Right ventricle myocardium superior (tissue), 1 donor: ENCODE results near the gene XRCC1. TPM values are rescaled to one million over a fixed set of nuclear protein-coding genes. Genes with fewer than 3 reads are reported as not detected.

ENCODE experiments used
- ATAC-seq: fragments of 200-7000 bp; cut with Tn5 transposase; one replicate; pipeline ENCODE4 v1.9.1; 2020; ENCODE audit warnings: mild to moderate bottlenecking; ENCODE audit not compliant: poor library complexity
- DNase-seq: peaks from one replicate; pipeline ENCODE4 v3.0.0-alpha.2; 2020
- intact Hi-C: fragments of 100-400 bp; cut with DNase I; formaldehyde crosslinking; loops from one replicate; pipeline ENCODE4 v1.11.2; 2022
- total RNA-seq: library from RNA; stranded (reverse); fragmentation: NEBNext Ultra II Directional; extraction: Animal tissue kit (Norgen Biotek cat#: 25700); gene quantifications from one replicate; pipeline ENCODE4 v1.2.1, GENCODE V29; 2021
- donor health status: DM: no; HTN: yes; CAD: no; lungs with severe emphysema.

The XRCC1 gene
- total RNA-seq, 1 donor from 2014 or later: 12.4 TPM

DNA sequence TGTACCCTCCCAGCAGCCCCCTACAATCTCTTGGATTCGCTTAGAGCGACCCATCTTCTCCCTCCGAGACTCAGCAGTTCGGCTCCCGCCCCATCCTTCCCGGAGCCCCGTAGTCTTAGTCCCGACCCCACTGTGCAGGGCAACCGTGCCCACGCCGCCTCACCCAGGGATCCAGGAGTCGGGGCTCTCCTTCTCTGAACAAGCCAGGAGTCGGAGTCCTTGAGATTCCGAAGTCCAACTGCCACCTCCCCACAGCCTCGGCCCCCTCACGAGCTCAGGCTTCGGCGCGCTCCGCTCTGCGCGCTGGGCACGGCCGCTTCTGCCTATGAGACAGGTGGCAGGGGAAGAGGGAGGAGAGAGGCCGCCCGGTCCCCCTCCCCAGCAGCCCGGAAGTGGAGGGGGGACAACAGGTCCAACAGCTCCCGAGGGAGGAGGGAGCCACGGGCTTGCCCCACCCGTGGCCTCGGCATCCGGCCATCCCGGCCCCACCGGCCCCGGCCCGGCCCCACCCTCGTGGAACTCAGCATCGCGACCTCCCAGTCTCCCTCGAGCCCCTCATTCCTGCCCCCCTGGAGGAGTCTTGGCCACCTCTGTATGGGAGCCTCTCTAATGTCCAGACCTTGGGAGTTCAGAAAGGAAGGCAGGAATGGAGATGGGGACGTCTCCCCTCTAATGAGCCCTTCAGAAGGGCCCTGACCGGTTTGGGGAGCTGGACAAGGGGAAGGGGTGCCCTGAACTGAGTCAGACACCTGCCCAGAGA, 70.7 kb downstream of the XRCC1 start, which contains the start of gene PHLDB3:
Gene PHLDB3, minus strand, starts transcription at position 321 of the 760 bp plus-strand sequence. CDS start 628 bp downstream, outside the sequence.
- intact Hi-C loops: loop anchor here (5.0 kb wide), 1 partner anchor 42 kb away; no protein-coding TSS in a partner anchor
- peak; percentile 42 for ATAC-seq
- DNase-seq: peak; percentile 47

- intact Hi-C loops: loop anchor here (5.0 kb wide), 1 partner anchor 41 kb away; no protein-coding TSS in a partner anchor
- DNase-seq: peak; percentile 99
Measured at GRCh38 chr19:43503501-43504425, 71.6 kb downstream of the XRCC1 start.

GRCh38 chr19:43502419-43502976, 72.8 kb downstream of the XRCC1 start:
- DNase-seq (no peak), ATAC-seq (no peak)
- intact Hi-C loops: loop anchor here (5.0 kb wide), 1 partner anchor 40 kb away; no protein-coding TSS in a partner anchor

More at GRCh38 chr19:43503501-43504425, 71.6 kb downstream of the XRCC1 start:
- peak; percentile 99 for ATAC-seq

DNA sequence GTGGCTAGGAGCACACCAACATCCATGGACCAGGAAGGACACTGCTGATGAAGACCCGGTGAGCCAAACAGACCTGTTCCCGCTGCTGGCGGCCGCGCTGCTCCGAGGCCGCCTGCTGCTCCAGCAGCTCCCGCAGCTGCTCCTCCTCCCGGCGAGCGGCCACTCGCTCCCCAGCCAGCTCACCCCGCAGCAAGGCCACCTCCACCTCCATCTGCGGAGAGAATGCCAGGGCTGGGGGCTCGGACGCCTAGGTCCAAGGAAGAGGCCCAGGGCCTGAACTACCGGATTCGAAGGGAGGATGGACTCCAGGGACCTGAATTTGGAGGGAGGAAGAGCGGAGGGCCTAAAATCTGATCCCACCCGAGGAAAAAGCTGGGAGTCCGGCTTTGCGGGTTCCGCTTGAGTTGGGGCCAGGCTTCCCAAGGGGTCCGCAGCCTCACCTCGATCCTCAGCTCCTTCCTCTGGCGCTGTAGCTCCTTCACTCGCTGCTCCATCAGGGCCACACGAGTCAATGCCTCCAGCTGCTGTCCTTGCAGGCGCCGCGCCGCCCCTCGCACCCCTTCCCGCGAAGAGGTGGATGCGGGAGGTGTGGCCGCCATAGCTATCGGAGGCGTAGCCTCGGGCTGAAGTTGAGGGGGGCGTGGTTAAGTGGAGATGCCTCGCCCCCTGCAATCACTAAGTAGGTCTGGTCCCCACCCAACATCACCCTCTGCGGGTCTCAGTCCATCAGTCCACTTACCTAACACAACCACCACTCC, 73.5 kb downstream of the XRCC1 start:
- intact Hi-C loops: loop anchor here (5.0 kb wide), 1 partner anchor 40 kb away; no protein-coding TSS in a partner anchor
- DNase-seq: no peak
- no peak for ATAC-seq

DNA sequence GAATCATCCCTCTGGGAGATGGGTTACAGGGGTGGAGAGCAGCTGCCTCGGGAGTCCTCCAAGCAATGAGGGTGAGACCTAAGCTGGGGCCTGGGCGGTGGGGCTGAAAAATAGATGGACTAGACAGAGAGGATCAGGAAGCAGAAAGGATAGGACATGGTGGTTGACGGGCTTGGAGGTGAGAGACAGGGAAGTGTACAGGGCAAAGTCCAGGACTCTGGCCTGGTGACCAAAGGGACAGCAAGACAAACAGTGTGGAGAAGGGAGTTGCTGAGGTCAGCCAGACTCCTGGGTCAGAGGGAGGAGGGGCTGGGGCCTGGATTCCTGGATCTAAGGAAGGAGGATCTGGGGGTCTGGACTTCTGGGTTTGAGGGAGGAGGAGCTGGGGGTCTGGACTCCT, 76.3 kb downstream of the XRCC1 start:
- DNase-seq (no peak), ATAC-seq (no peak)
- intact Hi-C loops: no loop called here

GRCh38 chr19:43498233-43498842, 77.0 kb downstream of the XRCC1 start:
- ATAC-seq: peak; percentile 77
- intact Hi-C loops: no loop called here
- DNase-seq: no peak

DNA sequence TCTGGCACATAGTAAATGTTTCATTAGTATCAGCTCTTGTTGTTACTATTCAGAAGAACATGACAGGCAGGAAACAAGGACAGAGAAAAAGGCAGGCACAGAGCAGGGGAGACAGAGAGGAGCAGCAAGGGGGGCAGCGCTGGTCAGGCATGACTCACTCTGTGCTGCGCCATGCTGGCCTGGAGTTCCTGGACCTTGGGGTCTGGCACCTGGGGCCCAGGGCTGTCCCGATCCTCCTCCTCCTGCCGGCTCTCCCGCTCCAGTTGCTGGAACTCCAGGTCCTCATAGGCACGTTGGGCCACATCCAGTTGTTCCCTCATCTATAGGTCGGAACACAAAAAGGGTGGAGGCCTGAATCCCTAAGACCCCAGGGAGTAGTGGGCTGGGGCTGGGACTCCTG, 78.4 kb downstream of the XRCC1 start:
- no peak for DNase-seq
- intact Hi-C loops: no loop called here
- ATAC-seq: no peak

DNA sequence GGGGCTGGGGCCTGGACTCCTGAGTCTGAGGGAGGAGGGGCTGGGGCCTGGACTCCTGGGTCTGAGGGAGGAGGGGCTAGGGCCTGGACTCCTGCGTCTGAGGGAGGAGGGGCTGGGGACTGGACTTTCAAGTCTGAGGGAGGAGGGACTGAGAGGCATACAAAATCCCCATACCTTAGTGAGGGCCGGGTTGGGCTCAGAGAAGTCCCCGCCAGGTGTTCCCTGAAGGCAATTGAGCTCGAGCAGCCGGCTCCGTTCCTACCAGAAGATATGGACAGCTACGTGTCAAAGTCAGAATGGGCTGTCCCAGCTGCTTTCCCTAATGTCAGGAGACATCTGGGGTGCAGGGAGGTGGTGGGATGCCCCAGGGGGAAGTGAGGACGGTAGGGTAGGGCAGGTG, 80.2 kb downstream of the XRCC1 start:
- no peak for DNase-seq
- ATAC-seq: no peak
- intact Hi-C loops: no loop called here

Other genes starting within 250 kb of the XRCC1 start
- 0.32 TPM for gene CD177, start 221.8 kb downstream of the XRCC1 start, total RNA-seq
- not detected for gene TEX101, start 160.6 kb downstream of the XRCC1 start, total RNA-seq
- gene LYPD3, start 109.9 kb downstream of the XRCC1 start, total RNA-seq: 0.16 TPM
- 6.2 TPM for gene PHLDB3, start 70.8 kb downstream of the XRCC1 start, total RNA-seq
- gene ETHE1, start 48.3 kb downstream of the XRCC1 start, total RNA-seq: 14.7 TPM
- gene ZNF575, start 42.3 kb downstream of the XRCC1 start, total RNA-seq: 1.5 TPM
- gene PINLYP, start 274 bp upstream of the XRCC1 start, total RNA-seq: 0.46 TPM
- 16.7 TPM for gene IRGQ, start 20.6 kb upstream of the XRCC1 start, total RNA-seq
- 12.3 TPM for gene ZNF576, start 21.1 kb upstream of the XRCC1 start, total RNA-seq
- 0.13 TPM for gene SRRM5, start 36.6 kb upstream of the XRCC1 start, total RNA-seq
- gene ZNF428, start 44.1 kb upstream of the XRCC1 start, total RNA-seq: 32.5 TPM
- gene CADM4, start 64.3 kb upstream of the XRCC1 start, total RNA-seq: 8.0 TPM
- gene PLAUR, start 94.6 kb upstream of the XRCC1 start, total RNA-seq: 3.4 TPM
- not detected for gene IRGC, start 140.5 kb upstream of the XRCC1 start, total RNA-seq
- 15.7 TPM for gene SMG9, start 179.4 kb upstream of the XRCC1 start, total RNA-seq
- gene KCNN4, start 205.4 kb upstream of the XRCC1 start, total RNA-seq: 0.19 TPM
- 0.89 TPM for gene LYPD5, start 226.9 kb upstream of the XRCC1 start, total RNA-seq